Measurements from ENCODE around the gene SPATA32. TPM values are rescaled to one million over a fixed set of nuclear protein-coding genes. Genes with fewer than 3 reads are reported as not detected.

The SPATA32 gene
- total RNA-seq, 2 donors from 2014 or later = 3.2 TPM; not detected in 1

DNA sequence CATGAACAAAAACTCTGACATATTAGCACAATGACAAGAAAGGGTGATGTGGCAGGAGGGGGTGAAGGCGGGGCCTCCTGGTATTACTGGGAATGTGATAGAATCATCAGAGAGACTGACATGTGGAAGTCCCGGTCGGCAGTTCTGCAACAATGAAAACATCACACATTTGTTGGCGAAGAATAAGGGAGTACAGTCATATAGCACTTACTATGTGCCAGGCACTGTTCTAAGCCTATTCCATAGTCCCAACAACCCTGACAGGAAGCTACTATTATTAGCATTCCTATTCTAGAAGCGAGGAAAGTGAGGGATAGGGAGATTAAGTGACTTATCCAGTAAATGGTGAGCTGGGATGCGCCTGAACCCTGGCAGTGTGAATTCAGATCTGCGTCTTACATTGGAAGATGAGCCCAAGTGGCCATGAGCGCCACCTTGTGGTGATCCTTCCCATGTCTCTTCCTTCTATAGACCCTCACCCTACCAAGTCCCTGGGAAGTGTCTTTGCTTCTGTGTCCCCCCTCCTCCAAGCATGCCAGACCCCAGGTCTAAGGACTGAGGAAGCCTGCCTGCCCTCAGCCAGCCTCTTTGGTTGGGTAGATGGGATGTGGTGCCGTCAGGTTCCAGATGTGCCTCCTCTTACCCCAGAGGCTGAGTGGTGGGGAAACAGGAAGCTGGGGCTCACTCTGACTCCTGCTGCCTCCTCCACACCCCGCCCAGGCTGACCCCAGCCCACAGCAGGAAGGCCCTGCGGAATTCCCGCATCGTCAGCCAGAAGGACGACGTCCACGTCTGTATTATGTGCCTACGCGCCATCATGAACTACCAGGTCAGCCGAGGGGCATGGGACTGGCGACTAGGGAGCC is 26.2 kb downstream of the SPATA32 start:
- Histone ChIP-seq H3K4me1 (replicated peaks) (peaks cover 2% of the 10 kb centered on the region), H3K36me3 (no peaks in the 10 kb centered on the region), H3K27me3 (replicated peaks; ENCODE audit: insufficient read depth) (no peaks in the 10 kb centered on the region), H3K4me3 (no peak overlapping the region), H3K9me3 (no peaks in the 10 kb centered on the region), H3K27ac (no peak overlapping the region)
- TF ChIP-seq POLR2A (IDR thresholded peaks at IDR 0.05) = no peak
- TF ChIP-seq, protein P1, sequence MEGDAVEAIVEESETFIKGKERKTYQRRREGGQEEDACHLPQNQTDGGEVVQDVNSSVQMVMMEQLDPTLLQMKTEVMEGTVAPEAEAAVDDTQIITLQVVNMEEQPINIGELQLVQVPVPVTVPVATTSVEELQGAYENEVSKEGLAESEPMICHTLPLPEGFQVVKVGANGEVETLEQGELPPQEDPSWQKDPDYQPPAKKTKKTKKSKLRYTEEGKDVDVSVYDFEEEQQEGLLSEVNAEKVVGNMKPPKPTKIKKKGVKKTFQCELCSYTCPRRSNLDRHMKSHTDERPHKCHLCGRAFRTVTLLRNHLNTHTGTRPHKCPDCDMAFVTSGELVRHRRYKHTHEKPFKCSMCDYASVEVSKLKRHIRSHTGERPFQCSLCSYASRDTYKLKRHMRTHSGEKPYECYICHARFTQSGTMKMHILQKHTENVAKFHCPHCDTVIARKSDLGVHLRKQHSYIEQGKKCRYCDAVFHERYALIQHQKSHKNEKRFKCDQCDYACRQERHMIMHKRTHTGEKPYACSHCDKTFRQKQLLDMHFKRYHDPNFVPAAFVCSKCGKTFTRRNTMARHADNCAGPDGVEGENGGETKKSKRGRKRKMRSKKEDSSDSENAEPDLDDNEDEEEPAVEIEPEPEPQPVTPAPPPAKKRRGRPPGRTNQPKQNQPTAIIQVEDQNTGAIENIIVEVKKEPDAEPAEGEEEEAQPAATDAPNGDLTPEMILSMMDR (IDR thresholded peaks at IDR 0.05) = peak in 3 of 4 experiments; percentile 69 to 81 (median 74)
- WGBS = 57% methylated on average over 12 of the region's 20 CpGs
- intact Hi-C loops (cut with DNase I) = no loop called here
- DNase-seq (ENCODE audit: low spot score) = peak; percentile 55

DNA sequence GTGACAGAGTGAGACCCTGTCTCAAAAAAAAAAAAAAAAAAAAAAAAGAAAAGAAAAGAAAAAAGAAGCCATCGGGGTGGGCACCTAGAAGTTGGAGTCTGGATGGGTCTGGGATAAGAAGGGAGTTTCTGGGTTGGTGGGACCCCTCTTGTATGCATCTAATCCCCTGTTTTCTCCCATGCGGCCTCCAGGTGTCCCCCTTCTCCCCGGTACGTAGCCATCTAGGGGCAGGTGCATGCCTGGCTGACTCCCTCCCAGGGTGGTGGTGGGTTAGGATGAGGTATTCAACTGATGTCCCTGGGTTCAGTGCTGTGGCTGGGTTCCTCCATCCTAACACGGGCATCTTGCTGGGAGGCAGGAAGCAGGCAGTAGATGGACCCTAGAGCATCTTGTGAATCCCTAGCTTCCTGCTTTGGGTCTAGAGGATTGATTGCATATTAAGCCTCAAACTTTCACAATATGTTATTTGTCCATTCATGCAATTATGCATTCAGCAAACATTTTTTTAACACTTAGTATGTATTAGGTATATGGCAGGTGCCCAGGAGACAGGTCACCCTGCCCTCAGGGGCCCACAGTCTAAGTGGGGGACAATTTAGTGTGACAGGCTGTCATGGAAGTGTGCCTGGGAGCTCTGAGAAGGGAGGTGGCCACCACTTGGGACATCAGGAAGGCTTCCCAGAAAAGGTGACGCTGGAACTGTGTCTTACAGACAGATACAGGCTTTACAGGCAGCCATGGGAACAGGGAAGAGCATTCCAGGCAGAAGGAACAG is 27.1 kb downstream of the SPATA32 start:
- intact Hi-C loops (cut with DNase I) = no loop called here

DNA sequence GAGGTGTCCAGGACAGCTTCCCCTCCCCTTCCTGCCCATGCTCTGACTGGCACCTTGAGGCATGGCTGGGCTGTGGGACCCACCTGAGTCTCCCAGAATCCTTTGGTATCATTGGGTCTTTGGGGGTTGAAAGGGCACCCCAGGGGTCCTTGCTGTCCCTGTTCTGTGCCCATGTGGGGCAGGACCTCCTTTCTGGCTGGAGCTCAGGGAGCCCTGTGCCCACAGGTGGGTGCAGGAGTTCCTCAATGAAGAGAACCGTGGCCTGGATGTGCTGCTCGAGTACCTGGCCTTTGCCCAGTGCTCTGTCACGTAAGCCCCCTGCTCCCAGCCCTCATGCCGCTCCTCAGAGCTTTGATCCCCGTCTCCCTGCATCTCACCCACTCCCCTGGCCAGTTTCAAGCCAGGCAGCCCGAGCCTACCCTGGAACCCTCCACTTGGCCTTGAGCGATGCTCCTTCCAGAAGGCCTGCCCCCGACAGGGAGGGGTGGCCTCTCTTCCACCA is 28.4 kb downstream of the SPATA32 start:
- Histone ChIP-seq H3K9me3 (no peaks in the 10 kb centered on the region), H3K36me3 (no peaks in the 10 kb centered on the region), H3K4me1 (replicated peaks) (no peaks in the 10 kb centered on the region), H3K4me3 (no peak overlapping the region), H3K27ac (no peak overlapping the region), H3K27me3 (replicated peaks; ENCODE audit: insufficient read depth) (no peaks in the 10 kb centered on the region)
- TF ChIP-seq, protein P1 (IDR thresholded peaks at IDR 0.05) = no peak
- TF ChIP-seq POLR2A (IDR thresholded peaks at IDR 0.05) (no peak), POLR2AphosphoS5 (IDR thresholded peaks at IDR 0.05) (no peak)
- no peak for DNase-seq (ENCODE audit: low spot score)
- WGBS = 77% methylated on average over 8 of the region's 8 CpGs
- intact Hi-C loops (cut with DNase I) = no loop called here

More for the DNA sequence above, 27.1 kb downstream of the SPATA32 start:
- H3K36me3 ChIP-seq = no peaks in the 10 kb centered on the region
- no peaks in the 10 kb centered on the region for H3K4me1 ChIP-seq (replicated peaks)
- H3K27ac ChIP-seq = no peak overlapping the region
- DNase-seq (ENCODE audit: low spot score) = no peak
- no peaks in the 10 kb centered on the region for H3K9me3 ChIP-seq
- H3K27me3 ChIP-seq (replicated peaks; ENCODE audit: insufficient read depth) = no peaks in the 10 kb centered on the region
- WGBS = 28% methylated on average over 6 of the region's 6 CpGs
- no peak overlapping the region for H3K4me3 ChIP-seq
- no peak for TF ChIP-seq POLR2AphosphoS5 (IDR thresholded peaks at IDR 0.05)

DNA sequence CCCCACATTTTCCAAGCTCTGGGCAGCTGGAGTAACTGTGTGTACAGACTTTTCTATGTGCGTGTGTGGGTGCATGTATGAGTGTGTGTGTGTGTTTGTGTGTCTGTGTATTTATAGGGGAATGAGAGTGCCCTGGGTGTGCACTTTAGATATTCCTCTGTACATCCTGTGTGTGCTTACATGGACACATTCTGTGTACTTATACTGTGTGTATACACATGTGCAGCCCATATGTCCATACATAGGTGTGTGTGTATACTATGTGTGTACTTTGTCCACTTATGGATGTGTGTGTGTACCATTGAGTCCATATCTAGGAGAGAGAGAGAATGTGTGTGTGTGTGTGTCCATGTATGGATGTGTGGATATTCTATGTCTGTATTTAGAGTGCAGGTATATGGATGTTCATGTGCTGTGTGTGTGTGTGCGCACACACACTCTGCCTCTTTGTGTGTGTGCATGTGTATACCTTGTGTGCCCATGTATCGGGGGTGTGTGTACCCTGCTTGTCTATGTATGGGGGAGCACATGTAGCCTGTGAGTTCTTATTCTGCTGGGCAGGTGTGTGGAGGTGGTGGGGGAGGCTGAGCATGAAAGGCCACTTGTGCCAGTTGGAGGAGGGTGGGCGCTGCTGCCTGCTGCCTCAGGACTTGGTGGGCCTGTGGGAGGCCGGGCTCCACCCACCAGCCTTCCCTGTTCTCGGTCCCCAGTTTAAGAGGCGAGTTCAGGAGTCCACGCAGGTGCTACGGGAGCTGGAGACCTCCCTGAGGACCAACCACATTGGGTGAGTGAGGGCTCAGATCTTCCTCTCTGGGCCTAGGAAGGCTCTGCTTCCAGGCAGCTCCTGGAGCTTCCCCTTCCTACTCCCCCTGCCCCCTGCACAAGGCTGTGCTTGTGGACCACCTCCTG is 29.1 kb downstream of the SPATA32 start:
- 92% methylated on average over 9 of the region's 9 CpGs for WGBS
- no peaks in the 10 kb centered on the region for H3K4me1 ChIP-seq (replicated peaks)
- no peak overlapping the region for H3K27ac ChIP-seq
- no peaks in the 10 kb centered on the region for H3K27me3 ChIP-seq (replicated peaks; ENCODE audit: insufficient read depth)
- intact Hi-C loops (cut with DNase I) = no loop called here
- H3K36me3 ChIP-seq = no peaks in the 10 kb centered on the region
- no peaks in the 10 kb centered on the region for H3K9me3 ChIP-seq
- no peak overlapping the region for H3K4me3 ChIP-seq
- no peak for TF ChIP-seq POLR2AphosphoS5 (IDR thresholded peaks at IDR 0.05)
- TF ChIP-seq POLR2A (IDR thresholded peaks at IDR 0.05) = no peak
- TF ChIP-seq, protein P1 (IDR thresholded peaks at IDR 0.05) = no peak
- DNase-seq (ENCODE audit: low spot score) = no peak
